ENCODE measurements around the gene LRRC2. TPM values are rescaled to one million over a fixed set of nuclear protein-coding genes. Genes with fewer than 3 reads are reported as not detected.

The LRRC2 gene
- total RNA-seq, 6 experiments from 2014 or later: 0.19 to 0.56 (median 0.37) TPM

GRCh38 chr3:46586738-46587246, 20.7 kb upstream of the LRRC2 start:
- H3K27me3 Mint-ChIP-seq (ENCODE audit: insufficient read depth): peaks cover 47% of the 10 kb centered on the region
- H3K27ac Mint-ChIP-seq: no peak overlapping the region
- no peak for DNase-seq
- H3K4me3 Mint-ChIP-seq: no peak overlapping the region
- TF ChIP-seq, protein P1, sequence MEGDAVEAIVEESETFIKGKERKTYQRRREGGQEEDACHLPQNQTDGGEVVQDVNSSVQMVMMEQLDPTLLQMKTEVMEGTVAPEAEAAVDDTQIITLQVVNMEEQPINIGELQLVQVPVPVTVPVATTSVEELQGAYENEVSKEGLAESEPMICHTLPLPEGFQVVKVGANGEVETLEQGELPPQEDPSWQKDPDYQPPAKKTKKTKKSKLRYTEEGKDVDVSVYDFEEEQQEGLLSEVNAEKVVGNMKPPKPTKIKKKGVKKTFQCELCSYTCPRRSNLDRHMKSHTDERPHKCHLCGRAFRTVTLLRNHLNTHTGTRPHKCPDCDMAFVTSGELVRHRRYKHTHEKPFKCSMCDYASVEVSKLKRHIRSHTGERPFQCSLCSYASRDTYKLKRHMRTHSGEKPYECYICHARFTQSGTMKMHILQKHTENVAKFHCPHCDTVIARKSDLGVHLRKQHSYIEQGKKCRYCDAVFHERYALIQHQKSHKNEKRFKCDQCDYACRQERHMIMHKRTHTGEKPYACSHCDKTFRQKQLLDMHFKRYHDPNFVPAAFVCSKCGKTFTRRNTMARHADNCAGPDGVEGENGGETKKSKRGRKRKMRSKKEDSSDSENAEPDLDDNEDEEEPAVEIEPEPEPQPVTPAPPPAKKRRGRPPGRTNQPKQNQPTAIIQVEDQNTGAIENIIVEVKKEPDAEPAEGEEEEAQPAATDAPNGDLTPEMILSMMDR (IDR thresholded peaks at IDR 0.05): no peak
- peaks cover 4% of the 10 kb centered on the region; the same call in 1 of the 2 replicates for H3K9me3 Mint-ChIP-seq
- H3K4me1 Mint-ChIP-seq (ENCODE audit: low read depth): no peaks in the 10 kb centered on the region
- no peaks in the 10 kb centered on the region for H3K36me3 Mint-ChIP-seq (ENCODE audit: low read depth)

GRCh38 chr3:46585799-46586693, 19.9 kb upstream of the LRRC2 start:
- Mint-ChIP-seq H3K36me3 (ENCODE audit: low read depth) (no peaks in the 10 kb centered on the region), H3K27ac (no peak overlapping the region), H3K27me3 (ENCODE audit: insufficient read depth) (peaks cover 49% of the 10 kb centered on the region), H3K4me1 (ENCODE audit: low read depth) (no peaks in the 10 kb centered on the region), H3K4me3 (no peak overlapping the region), H3K9me3 (no peaks in the 10 kb centered on the region)
- no peak for DNase-seq
- TF ChIP-seq, protein P1 (IDR thresholded peaks at IDR 0.05): no peak

DNA sequence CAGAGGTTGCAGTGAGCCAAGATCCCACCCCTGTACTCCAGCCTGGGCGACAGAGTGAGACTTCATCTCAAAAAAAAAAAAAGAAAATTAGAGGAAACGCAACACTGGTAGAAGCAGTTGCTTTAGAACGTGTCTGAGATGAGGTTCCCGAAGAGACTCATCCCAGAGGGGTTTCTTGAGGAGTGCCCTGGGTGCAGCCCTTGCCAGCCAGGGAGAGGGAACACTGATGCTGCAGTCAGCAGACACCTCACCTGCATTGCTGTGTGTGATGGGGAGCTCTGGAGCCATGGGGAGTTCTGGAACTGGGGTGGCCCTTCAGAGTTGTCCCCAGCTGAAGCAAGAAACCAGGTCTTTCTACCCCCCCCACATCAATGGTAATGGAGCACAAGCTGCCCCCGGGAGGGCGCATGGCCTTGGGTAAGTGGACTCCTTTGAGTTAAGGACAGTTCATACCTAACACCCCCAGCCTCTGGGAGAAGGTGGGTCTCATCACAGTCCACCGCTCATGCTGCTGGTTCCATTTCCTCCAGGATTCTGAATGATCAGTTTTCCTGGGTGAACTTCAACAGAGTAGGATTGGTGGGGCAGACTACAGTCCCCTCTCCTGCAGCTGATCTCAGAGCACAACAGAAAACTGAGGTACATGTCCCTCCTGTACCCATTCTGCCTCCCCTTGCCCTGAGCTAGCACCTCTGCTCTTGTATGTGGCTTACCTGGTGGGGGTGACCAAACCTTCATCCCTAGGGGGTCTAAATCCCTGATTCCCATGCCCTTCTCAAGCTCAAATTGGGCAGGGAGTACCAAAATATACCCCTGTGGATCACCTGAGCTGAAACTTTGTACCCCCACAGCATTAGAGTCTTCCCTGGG, 18.7 kb upstream of the LRRC2 start:
- TF ChIP-seq, protein P1 (IDR thresholded peaks at IDR 0.05): no peak
- H3K27ac Mint-ChIP-seq: no peak overlapping the region
- H3K9me3 Mint-ChIP-seq: no peaks in the 10 kb centered on the region
- H3K27me3 Mint-ChIP-seq (ENCODE audit: insufficient read depth): peaks cover 58% of the 10 kb centered on the region
- DNase-seq: no peak
- H3K4me3 Mint-ChIP-seq: no peak overlapping the region
- H3K4me1 Mint-ChIP-seq (ENCODE audit: low read depth): no peaks in the 10 kb centered on the region
- H3K36me3 Mint-ChIP-seq (ENCODE audit: low read depth): no peaks in the 10 kb centered on the region

DNA sequence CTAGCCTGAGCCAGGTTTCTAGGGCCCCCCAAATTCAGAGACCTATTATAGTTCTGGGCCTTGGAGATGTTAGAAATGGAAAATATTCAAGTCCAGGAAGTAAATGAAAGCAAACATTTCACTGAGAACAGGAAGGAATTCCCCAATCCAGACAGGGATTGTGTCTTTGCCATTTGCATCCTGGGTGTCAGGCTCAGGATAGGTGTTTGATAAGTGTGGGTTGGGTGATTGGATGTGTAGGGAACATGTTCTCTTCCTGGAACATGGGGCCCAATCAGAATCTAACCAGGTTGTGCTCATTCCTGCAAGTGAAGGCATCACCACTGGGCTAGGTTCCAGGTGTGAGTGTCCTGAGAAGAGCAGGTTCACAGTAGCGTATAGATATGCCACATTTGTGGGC, 14.6 kb upstream of the LRRC2 start:
- no peak for DNase-seq
- H3K27ac Mint-ChIP-seq: no peak overlapping the region
- TF ChIP-seq, protein P1 (IDR thresholded peaks at IDR 0.05): no peak
- H3K4me1 Mint-ChIP-seq (ENCODE audit: low read depth): no peaks in the 10 kb centered on the region
- H3K36me3 Mint-ChIP-seq (ENCODE audit: low read depth): no peaks in the 10 kb centered on the region
- no peak overlapping the region for H3K4me3 Mint-ChIP-seq
- H3K27me3 Mint-ChIP-seq (ENCODE audit: insufficient read depth): peaks cover 53% of the 10 kb centered on the region
- H3K9me3 Mint-ChIP-seq: no peaks in the 10 kb centered on the region

DNA sequence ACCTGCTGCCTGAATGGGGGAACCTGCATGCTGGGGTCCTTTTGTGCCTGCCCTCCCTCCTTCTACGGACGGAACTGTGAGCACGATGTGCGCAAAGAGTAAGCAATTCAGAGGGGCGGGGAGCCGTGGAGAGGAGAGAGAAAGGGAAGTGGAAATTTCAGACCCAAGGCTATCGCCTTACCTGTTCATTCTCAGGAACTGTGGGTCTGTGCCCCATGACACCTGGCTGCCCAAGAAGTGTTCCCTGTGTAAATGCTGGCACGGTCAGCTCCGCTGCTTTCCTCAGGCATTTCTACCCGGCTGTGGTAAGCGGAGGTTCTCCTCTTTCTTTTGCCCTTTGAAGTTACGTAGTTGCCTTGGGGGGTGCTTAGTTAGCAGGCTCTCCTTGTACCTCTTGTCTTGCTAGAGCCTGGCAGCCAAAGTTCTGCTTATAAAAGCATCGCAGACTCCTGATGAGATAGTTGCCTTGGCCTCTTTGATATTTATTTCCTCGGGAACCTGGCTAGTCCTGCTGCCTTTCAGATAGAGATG, 13.7 kb upstream of the LRRC2 start:
- no peak overlapping the region for H3K27ac Mint-ChIP-seq
- no peaks in the 10 kb centered on the region for H3K36me3 Mint-ChIP-seq (ENCODE audit: low read depth)
- H3K9me3 Mint-ChIP-seq: no peaks in the 10 kb centered on the region
- DNase-seq: no peak
- peaks cover 59% of the 10 kb centered on the region for H3K27me3 Mint-ChIP-seq (ENCODE audit: insufficient read depth)
- no peak overlapping the region for H3K4me3 Mint-ChIP-seq
- no peaks in the 10 kb centered on the region for H3K4me1 Mint-ChIP-seq (ENCODE audit: low read depth)
- TF ChIP-seq, protein P1 (IDR thresholded peaks at IDR 0.05): no peak

All from HFFc6 (cell line).